ELF-1 (cell line): Measurements from ENCODE around the gene MTMR6.
A peak's percentile ranks its signal among the peaks of the same experiment; 100 is the strongest.

Source experiments
- DNase-seq: peaks from one replicate; pipeline ENCODE4 v3.0.0-alpha.2; 2016; ENCODE audit warnings: low read depth, low spot score

MTMR6 gene

GRCh38 chr13:25217023-25217885 lies 70.0 kb downstream of the MTMR6 start:
- DNase-seq, result no peak

- no peak for DNase-seq
Observed at GRCh38 chr13:25215253-25215575, 72.1 kb downstream of the MTMR6 start.

- peak; percentile 21 for DNase-seq
Observed at GRCh38 chr13:25214491-25215252, 72.6 kb downstream of the MTMR6 start.

GRCh38 chr13:25213715-25214114 lies 73.6 kb downstream of the MTMR6 start:
- peak; percentile 66 for DNase-seq

- no peak for DNase-seq
Observed at GRCh38 chr13:25210842-25211569, 76.3 kb downstream of the MTMR6 start.

- no peak for DNase-seq
Observed at GRCh38 chr13:25207291-25207810, 79.9 kb downstream of the MTMR6 start.

GRCh38 chr13:25204863-25205262 lies 82.4 kb downstream of the MTMR6 start:
- no peak for DNase-seq

GRCh38 chr13:25203127-25203740 lies 84.1 kb downstream of the MTMR6 start:
- DNase-seq, result no peak

- DNase-seq, result no peak
Observed at GRCh38 chr13:25200783-25201182, 86.5 kb downstream of the MTMR6 start.

- no peak for DNase-seq
Observed at GRCh38 chr13:25198647-25199046, 88.6 kb downstream of the MTMR6 start.

GRCh38 chr13:25196971-25197370 lies 90.3 kb downstream of the MTMR6 start:
- no peak for DNase-seq
